GM04504 (cell line): ENCODE measurements around the gene UHRF1.

ENCODE experiments used
- DNase-seq: peaks from one replicate; pipeline ENCODE4 v3.0.0-alpha.2; 2012; ENCODE audit warnings: low read depth

The UHRF1 gene

DNA sequence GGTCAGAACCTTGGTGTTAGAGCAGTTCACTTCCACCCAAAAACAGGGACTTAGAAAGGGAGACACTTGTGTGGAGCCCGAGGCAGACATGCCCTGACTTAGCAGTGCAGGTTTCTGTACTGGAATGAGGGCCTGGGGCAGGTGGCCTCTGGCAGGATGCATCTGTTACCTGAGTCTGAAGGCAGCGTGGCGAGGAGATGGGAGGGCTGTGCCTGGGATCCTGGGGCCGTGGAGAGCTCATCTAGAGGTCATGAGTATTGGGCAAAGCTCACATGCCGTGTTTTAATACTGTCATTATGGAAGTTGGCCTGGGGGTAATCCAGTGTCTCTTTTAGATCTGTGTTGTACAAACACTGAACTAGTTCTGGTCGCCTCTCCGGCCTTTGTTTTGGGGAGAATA lies 81.0 kb downstream of the UHRF1 start:
- DNase-seq: no peak

DNA sequence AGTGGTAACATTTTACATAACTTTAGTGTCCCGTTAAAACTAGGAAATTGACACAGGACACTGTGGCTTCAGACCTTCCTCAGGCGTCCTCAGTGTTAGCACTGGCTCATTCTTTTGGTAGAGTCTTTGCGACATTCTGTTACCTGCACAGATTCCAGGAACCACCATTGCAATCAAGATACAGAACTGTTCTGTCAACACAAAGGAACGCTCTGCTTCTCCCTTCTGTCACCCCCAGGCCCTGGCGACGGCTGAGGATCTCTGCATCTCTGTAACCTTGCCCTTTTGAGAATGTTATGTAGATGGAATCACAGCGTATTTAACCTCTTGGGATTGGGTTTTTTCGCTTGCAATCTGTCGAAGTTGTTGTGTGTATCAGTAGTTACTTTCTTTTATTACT lies 82.2 kb downstream of the UHRF1 start:
- no peak for DNase-seq

DNA sequence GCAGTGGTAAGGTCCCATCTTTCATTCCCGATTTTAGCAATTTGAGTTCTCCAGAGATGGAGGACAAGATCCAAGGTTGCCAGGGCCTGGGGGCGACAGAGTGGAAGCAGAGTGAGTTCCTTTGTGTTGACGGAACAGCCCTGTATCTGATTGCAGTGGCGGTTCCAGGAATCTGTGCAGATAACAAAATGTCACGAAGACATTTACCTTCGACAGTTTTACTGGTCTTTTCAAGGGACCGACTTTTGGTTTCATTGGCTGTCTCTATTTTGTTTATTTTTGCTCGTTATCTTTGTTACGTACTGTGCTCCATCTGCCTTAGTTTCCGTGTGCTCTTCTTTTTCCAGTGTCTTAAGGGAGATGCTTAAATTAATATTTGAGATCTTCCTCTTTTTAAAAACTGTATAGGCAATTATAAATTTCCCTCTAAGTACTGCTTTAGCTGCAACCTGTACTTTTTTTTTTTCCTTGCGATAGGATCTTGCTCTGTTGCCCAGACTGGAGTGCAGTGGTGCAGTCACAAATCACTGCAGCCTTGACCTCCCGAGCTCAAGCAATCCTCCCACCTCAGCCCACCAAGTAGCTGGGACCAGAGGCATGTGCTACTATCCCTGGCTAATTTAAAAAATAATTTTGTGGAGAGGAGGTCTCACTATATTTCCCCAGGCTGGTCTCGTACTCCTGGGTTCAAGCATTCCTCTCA lies 82.8 kb downstream of the UHRF1 start:
- no peak for DNase-seq

DNA sequence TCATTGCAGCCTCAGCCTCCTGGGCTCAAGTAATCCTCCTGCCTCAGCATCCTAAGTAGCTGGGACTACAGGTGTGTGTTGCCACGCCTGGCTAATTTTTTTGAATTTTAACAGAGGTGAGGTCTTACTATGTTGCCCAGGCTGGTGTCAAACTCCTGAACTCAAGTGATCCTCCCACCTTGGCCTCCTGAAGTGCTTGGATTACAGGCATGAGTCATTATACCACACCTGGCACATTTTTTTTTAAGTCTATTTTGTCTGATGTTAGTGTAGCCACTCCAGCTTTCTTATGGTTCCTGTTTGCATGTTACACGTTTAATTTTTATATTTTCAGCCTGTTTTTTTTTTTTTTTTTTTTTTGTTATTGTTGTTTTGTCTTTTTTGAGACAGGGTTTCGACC lies 84.4 kb downstream of the UHRF1 start:
- no peak for DNase-seq

DNA sequence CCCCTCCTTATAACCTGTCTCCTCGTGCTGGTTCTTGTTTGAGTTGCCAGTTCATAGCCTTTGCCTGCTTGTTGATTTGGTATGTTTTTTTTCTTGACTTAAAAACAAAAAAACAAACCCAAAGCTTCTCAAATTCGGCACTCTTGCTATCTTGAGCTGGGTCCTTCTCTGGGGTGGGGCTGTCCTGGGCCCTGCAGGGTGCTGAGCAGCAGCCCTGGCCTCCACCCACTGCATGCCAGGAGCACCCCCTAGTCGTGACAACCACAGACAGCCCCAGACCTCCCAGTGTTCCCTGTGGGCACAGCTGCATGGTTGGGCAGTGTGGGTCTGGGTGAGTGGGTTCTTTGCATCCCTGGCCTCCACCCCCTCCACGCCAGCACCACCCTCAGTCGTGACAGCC lies 87.4 kb downstream of the UHRF1 start:
- DNase-seq: no peak

DNA sequence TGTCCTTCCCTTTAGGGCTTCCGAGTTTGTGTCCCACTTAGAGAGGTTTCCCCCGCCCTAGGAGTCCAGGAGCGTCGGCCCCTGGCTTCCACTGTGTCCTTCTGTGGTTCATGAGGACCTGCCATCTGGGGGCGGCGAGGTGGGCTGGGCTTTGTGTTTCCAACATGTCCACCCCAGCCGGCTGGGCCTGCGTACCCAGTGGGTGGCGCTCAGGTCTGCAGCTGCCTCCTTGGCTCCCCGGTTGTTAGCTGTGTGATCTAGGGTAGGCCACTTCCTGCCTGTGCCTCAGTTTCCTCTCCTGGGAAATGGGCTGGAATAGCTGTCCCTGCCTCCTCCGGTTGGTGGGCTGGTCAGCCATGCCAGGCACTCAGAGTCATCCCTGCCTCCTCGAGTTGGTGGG lies 88.0 kb downstream of the UHRF1 start:
- DNase-seq: no peak

DNA sequence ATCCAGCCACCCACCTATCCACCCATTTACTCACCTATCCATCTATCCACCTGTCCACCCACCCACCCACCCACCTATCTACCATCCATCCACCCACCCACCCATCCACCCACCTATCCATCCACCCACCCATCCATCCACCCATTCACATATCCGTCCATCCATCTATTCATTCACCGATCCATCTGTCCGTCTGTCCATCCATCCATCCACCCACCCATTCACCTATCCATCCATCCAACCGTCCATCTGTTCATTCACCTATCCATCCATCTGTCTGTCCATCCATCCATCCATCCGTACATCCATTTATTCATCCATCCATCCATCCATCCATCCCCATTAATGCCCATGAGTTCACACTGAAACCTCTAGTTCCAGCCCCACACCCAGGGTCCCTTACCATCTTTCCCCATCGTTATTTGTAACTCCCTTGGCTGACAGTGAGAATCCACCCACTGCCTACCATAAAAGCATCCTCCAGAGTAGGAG lies 90.9 kb downstream of the UHRF1 start:
- no peak for DNase-seq

DNA sequence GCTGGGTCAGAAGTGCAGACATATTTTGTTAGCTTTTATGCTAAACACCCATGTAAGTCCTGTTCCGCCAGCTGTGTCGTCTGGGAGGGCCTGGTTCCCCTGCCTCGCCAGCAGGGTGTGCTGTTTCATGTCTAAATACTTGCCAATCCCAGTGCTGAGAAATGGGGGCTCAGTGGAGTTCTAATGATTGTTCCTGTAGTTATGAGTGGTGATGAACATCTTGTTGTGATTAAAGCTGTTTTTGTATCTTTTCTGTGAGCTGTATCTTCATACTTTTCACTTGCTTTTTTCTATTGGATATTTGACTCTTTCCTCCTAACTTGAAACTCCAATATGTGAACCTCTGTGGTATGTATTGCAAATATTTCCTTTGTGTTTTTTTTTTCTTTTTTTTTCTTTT lies 92.3 kb downstream of the UHRF1 start:
- peak; percentile 40 for DNase-seq

DNA sequence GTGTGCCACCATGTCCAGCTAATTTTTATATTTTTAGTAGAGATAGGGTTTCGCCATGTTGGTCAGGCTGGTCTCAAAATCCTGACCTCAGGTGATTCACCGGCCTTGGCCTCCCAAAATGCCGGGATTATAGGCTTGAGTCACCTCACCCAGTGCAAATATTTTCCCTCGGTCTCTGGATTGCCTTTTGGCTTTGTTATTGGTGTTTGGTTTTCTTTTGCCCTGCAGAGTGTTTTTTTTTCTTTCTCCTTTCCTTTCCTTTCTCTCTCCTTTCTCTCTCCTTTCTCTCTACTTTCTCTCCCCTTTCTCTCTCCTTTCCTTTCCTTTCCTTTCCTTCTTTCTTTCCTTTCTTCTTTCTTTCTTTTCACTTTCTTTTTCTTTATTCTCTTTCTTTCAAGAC lies 92.8 kb downstream of the UHRF1 start:
- DNase-seq: no peak

DNA sequence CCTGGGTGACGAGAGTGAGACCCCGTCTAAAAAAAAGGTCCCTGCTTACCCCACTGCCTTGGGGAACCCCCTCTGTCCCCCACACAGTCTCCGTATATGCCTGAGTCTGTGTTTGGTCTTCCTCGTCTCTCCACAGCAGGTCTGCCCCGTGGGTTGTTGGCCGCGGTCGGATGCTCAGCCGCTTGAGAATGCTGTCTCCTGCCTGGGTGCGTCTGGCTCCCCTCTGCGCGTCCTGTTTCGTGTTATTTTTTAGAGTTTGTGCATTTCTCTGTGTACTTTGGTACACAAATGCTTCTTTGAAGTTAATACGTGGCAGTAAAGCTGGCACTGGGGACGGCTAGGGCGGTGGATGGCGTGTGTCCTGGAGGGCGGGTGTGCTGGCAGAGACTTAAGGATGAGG lies 94.5 kb downstream of the UHRF1 start:
- DNase-seq: no peak

DNA sequence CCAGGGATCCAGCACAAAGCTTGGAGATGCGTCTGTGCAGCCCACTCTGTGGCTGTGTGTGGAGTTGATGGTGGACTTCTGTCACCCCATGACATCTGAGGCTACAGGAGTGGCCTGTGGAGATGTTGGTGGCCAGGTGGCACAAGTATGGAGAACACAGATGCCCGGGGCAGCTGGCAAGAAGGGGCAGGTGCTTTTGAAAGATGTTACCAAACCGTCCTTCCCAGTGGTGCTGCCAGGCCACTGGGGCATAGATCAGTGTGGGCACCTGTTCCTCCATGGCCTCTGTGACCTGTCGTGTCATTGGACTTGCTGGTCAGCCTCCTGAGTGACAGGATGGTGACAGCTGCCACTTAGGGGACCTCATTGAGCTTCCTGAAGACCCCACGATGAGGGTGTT lies 95.8 kb downstream of the UHRF1 start:
- DNase-seq: no peak

DNA sequence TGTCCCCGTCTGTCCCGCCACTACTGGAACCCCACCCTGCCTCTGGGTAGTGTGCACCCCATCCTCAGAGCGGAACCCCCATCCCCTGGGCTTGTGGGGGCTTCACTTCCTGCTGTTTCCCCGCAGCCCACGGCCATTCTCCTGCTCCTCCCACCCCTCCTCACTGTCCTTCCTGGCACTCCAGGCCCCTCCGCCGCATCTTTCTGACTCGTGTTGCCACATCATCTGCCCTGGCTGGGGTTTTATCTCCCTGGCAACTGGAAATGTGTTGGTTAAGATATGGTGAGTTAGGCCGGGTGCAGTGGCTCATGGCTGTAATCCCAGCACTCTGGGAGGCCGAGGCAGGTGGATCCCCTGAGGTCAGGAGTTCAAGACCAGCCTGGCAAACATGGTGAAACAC lies 96.9 kb downstream of the UHRF1 start:
- DNase-seq: no peak

DNA sequence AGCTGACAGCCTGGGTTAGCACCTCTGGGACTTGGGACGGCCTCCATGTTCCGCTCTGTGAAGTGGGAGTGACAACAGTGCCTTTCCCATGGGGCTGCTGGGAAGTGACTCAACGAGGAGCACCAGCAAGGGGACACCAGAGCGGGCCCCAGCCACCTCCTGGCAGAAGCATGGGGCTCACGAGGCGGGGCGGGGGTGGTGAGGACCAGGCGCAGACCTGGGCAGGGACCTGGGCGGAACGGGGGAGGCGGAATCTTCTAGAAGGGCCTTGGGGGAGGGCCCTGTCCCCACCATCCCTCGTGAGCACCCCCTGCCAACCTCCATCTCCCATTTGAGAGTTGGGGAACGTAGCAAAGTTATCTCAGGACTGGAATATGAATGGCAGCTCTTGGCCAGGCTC lies 97.5 kb downstream of the UHRF1 start:
- no peak for DNase-seq
